Measurements from ENCODE around the gene RASAL2. TPM values are rescaled to one million over a fixed set of nuclear protein-coding genes. Genes with fewer than 3 reads are reported as not detected.

Gene RASAL2
- total and polyA plus RNA-seq, 2 of the 4 experiments (the other 2 are of a cell fraction): 13.1 to 20.6 TPM

DNA sequence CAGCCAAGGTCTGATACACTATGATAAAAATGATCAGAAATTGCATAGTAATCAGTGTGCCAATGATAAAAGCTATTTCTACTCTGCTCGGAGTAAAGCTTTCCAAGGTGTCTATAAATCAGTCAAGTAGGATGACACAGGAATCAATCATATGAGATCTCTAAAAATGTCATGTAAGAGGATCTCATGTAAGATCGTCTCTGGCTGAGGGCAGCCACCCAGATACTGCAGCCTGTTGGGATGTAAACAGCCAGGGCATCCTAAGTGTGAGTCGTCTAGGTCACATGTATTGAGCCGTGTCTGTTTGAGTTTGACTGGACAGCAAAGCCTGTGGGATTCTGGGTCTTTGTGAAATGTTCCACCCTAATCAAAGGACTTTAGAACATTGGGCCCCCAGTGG lies 416.3 kb downstream of the RASAL2 start:
- no peak overlapping the region for H3K56ac ChIP-seq (ENCODE audit: extremely low read depth, insufficient read depth, low read length)
- H4K5ac ChIP-seq (ENCODE audit: low read depth, low read length): no peak overlapping the region
- no peak overlapping the region for H2AK5ac ChIP-seq (ENCODE audit: low read depth, low read length)
- no peak overlapping the region for H3K9ac ChIP-seq (ENCODE audit: low read depth, low read length)
- H3K4me3 ChIP-seq (ENCODE audit: insufficient read depth, low read depth, low read length): no peak overlapping the region
- H2AK9ac ChIP-seq (replicated peaks; ENCODE audit: low read depth, low read length, poor library complexity): no peak overlapping the region
- no peaks in the 10 kb centered on the region for H3K27me3 ChIP-seq (ENCODE audit: control insufficient read depth, insufficient read depth, low read length)
- H3K4me1 ChIP-seq (ENCODE audit: control insufficient read depth, insufficient read depth, low read length): no peaks in the 10 kb centered on the region; the same call in 1 of the 2 replicates
- dilution Hi-C loops (cut with HindIII; ENCODE audit: low sequenced_read_pairs, unreplicated experiment): no loop called here
- in situ Hi-C loops (cut with MboI; ENCODE audit: low sequenced_read_pairs): no loop called here
- no peak overlapping the region for H3K18ac ChIP-seq (ENCODE audit: low read depth, low read length)
- TF ChIP-seq MAZ (IDR thresholded peaks at IDR 0.05; ENCODE audit: borderline replicate concordance, low read depth, low read length): no peak
- no peak for TF ChIP-seq SMC3 (IDR thresholded peaks at IDR 0.05; ENCODE audit: low read depth, low read length)
- TF ChIP-seq, protein P1, sequence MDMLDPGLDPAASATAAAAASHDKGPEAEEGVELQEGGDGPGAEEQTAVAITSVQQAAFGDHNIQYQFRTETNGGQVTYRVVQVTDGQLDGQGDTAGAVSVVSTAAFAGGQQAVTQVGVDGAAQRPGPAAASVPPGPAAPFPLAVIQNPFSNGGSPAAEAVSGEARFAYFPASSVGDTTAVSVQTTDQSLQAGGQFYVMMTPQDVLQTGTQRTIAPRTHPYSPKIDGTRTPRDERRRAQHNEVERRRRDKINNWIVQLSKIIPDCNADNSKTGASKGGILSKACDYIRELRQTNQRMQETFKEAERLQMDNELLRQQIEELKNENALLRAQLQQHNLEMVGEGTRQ (IDR thresholded peaks at IDR 0.05; ENCODE audit: low read depth, low read length): peak; percentile 45
- no peak overlapping the region for H2BK120ac ChIP-seq (ENCODE audit: low read depth, low read length)
- ChIA-PET CTCF (no interaction called here), POLR2A (ENCODE audit: unreplicated experiment) (no interaction called here)
- no peaks in the 10 kb centered on the region for H3K9me3 ChIP-seq (ENCODE audit: control insufficient read depth, insufficient read depth, low read length)
- H2BK20ac ChIP-seq (ENCODE audit: low read depth, low read length): no peak overlapping the region
- intact Hi-C loops (cut with micrococcal nuclease): no loop called here
- H4K91ac ChIP-seq (ENCODE audit: insufficient read depth, low read depth, low read length): no peak overlapping the region
- no peaks in the 10 kb centered on the region for H4K20me1 ChIP-seq (ENCODE audit: insufficient read depth, low read length)
- H3K9me1 ChIP-seq (ENCODE audit: insufficient read depth, low read length): no peaks in the 10 kb centered on the region; the same call in 1 of the 2 replicates
- no TSS peak for BruUV-seq (replicated peaks)
- DNase-seq (peak; percentile 62), ATAC-seq (ENCODE audit: low read depth) (peak; percentile 66)
- no peak overlapping the region for H2BK15ac ChIP-seq (ENCODE audit: low read depth, low read length)
- H3K4me2 ChIP-seq (ENCODE audit: low read depth, low read length): no peak overlapping the region
- no peaks in the 10 kb centered on the region for H3K79me1 ChIP-seq (ENCODE audit: low read depth in 1 of 2, low read length in 2 of 2)
- no peak overlapping the region for H3K4ac ChIP-seq (ENCODE audit: low read depth, low read length)
- no peaks in the 10 kb centered on the region for H3K36me3 ChIP-seq (ENCODE audit: control insufficient read depth, insufficient read depth, low read length)
- H2AFZ ChIP-seq (replicated peaks; ENCODE audit: low read length, poor library complexity): no peak overlapping the region
- no peak overlapping the region for H3K14ac ChIP-seq (replicated peaks; ENCODE audit: low read depth, low read length)
- H4K8ac ChIP-seq (ENCODE audit: low read depth in 2 of 2, low read length in 2 of 2): no peak overlapping the region
- no peak overlapping the region for H3K23ac ChIP-seq (ENCODE audit: low read depth, low read length)
- no peak overlapping the region for H3K27ac ChIP-seq (ENCODE audit: insufficient read depth, low read length)
- 83% methylated on average over 2 of the region's 4 CpGs; no CpG with 5 or more reads in 1 of the 2 experiments for WGBS, 2 experiments (ENCODE audit: extremely low coverage in 2 of 2, insufficient read length in 1 of 2)
- H2BK5ac ChIP-seq (ENCODE audit: low read depth, low read length, poor library complexity, severe bottlenecking): no peak overlapping the region
